Mesodermal cell (in vitro differentiated cells): Measurements from ENCODE around the gene RGS12. TPM values are rescaled to one million over a fixed set of nuclear protein-coding genes. Genes with fewer than 3 reads are reported as not detected.

Experiments
- H3K27ac ChIP-seq: 2 replicates; pipeline ENCODE4 v1.7.0; 2013; ENCODE audit warnings: mild to moderate bottlenecking, low read depth, low read length, moderate library complexity; ENCODE audit not compliant: severe bottlenecking
- H3K36me3 ChIP-seq: 2 replicates; pipeline ENCODE4 v1.7.1; 2013; ENCODE audit warnings: mild to moderate bottlenecking, low read length, moderate library complexity; ENCODE audit not compliant: control insufficient read depth, insufficient read depth
- H3K4me1 ChIP-seq: one replicate; pipeline ENCODE4 v1.7.1; 2013; ENCODE audit warnings: mild to moderate bottlenecking, low read length; ENCODE audit not compliant: insufficient read depth, control insufficient read depth, poor library complexity, severe bottlenecking
- H3K4me3 ChIP-seq: 2 replicates; pipeline ENCODE4 v1.7.0; 2013; ENCODE audit warnings: low read length, control low read depth, mild to moderate bottlenecking; ENCODE audit not compliant: insufficient read depth, poor library complexity, severe bottlenecking; ENCODE audit errors: extremely low read depth
- H3K9me3 ChIP-seq: 2 replicates; pipeline ENCODE4 v1.7.1; 2013; ENCODE audit warnings: mild to moderate bottlenecking, low read length, moderate library complexity; ENCODE audit not compliant: control insufficient read depth
- WGBS, 2 experiments: methylation state at CpG; one replicate each; pipeline ENCODE4 v1.1.5; 2013; ENCODE audit warnings: missing lambda C conversion rate in 2 of 2; ENCODE audit not compliant: insufficient coverage in 2 of 2; 5-methylcytosine and 5-hydroxymethylcytosine counted together
- polyA plus RNA-seq, 2 experiments: library from polyadenylated mRNA; stranded (reverse); fragments of 50-300 nt; gene quantifications; one replicate each; pipeline ENCODE4 v1.2.3, GENCODE V29; 2013

The RGS12 gene, protein sequence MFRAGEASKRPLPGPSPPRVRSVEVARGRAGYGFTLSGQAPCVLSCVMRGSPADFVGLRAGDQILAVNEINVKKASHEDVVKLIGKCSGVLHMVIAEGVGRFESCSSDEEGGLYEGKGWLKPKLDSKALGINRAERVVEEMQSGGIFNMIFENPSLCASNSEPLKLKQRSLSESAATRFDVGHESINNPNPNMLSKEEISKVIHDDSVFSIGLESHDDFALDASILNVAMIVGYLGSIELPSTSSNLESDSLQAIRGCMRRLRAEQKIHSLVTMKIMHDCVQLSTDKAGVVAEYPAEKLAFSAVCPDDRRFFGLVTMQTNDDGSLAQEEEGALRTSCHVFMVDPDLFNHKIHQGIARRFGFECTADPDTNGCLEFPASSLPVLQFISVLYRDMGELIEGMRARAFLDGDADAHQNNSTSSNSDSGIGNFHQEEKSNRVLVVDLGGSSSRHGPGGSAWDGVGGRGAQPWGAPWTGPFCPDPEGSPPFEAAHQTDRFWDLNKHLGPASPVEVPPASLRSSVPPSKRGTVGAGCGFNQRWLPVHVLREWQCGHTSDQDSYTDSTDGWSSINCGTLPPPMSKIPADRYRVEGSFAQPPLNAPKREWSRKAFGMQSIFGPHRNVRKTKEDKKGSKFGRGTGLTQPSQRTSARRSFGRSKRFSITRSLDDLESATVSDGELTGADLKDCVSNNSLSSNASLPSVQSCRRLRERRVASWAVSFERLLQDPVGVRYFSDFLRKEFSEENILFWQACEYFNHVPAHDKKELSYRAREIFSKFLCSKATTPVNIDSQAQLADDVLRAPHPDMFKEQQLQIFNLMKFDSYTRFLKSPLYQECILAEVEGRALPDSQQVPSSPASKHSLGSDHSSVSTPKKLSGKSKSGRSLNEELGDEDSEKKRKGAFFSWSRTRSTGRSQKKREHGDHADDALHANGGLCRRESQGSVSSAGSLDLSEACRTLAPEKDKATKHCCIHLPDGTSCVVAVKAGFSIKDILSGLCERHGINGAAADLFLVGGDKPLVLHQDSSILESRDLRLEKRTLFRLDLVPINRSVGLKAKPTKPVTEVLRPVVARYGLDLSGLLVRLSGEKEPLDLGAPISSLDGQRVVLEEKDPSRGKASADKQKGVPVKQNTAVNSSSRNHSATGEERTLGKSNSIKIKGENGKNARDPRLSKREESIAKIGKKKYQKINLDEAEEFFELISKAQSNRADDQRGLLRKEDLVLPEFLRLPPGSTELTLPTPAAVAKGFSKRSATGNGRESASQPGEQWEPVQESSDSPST (N-terminal part only)
- polyA plus RNA-seq (2013, experiment 1 of 2) = 31.9 TPM
- 30.3 TPM for polyA plus RNA-seq (2013, experiment 2 of 2)

DNA sequence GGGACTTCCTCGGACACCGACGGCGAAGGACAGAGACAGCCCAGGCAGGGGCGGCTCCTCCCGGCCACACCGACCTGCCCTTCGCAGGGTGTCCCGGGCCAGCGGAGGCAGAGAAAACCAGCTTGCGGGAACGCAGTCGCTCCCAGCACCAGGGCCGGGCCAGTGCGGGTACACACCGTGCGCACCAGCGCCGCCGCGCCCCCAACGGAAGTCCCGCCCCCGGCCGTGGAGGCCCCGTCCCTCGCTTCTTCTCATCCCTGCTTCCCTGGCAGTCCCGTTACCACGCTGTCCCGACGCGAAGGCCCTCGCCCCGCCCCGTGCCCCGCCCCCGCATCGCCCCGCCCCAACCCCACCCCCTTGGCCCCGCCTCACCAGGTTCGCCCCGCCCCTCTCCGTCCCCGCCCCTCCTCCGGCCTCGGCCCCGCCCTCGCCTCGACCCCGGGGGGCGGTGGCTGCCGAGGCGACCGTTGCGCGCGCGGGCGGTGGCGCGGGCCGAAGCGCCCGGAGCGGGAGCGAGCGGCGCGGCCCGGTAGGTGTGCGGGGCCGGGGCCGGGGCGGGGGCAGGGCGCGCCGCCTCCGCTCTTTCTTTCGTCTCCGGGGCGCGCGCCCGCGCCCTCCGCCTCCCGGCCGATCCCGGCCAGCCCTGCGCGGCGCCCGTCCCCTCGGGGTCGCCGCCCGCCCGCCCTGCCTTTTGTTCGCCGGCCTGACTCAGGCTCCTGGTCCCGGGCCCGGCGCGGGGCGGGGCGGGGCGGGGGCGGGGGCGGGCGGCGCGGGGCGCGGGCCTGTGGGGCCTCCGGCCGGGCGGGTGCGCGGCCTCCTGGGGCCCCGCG lies at the start of gene RGS12:
Gene RGS12 (plus strand): TSS at position 451 of the 830 bp plus-strand sequence. CDS start 23,150 bp downstream, outside the sequence.
- H3K36me3 ChIP-seq = peaks cover 14% of the 10 kb centered on the region
- peak within 1 kb of the TSS; percentile 63 for H3K27ac ChIP-seq
- H3K4me3 ChIP-seq = peak within 1 kb of the TSS; percentile 72
- H3K9me3 ChIP-seq = no peaks in the 10 kb centered on the region
- 0% methylated on average over 45 to 62 of the region's 121 CpGs for whole genome bisulfite sequencing, 2 experiments
- peaks cover 11% of the 10 kb centered on the region for H3K4me1 ChIP-seq

GRCh38 chr4:3243136-3243780 lies 49.6 kb upstream of the RGS12 start:
- Histone ChIP-seq H3K27ac (no peak overlapping the region), H3K9me3 (no peaks in the 10 kb centered on the region), H3K4me1 (no peaks in the 10 kb centered on the region), H3K36me3 (peaks cover 38% of the 10 kb centered on the region), H3K4me3 (no peak overlapping the region)
- 88 to 89% methylated on average over 17 to 19 of the region's 23 CpGs for WGBS, 2 experiments

DNA sequence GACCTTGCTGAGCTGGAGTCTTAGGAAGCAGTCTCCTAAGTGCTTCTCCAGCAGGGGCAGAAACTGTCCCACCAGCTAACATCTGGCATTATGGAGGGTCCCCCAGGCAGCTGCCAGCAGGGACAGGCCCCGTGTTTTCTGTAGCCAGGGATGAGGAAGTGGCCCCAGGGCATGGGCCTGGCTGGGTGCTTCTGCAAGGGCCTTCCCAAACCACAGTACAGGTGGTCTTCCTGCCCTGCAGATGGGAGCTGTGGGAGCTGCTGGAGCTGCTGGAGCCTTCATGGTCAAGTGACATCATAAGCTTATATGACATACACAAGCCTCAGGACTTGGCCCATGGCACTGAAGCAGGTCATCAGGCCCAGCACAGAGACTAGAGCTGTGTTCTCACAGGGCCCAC lies 48.8 kb upstream of the RGS12 start:
- WGBS, 2 experiments = 90 to 100% methylated on average over 1 of the region's 1 CpG
- Histone ChIP-seq H3K9me3 (no peaks in the 10 kb centered on the region), H3K4me1 (no peaks in the 10 kb centered on the region), H3K27ac (no peak overlapping the region), H3K36me3 (peaks cover 31% of the 10 kb centered on the region), H3K4me3 (no peak overlapping the region)

DNA sequence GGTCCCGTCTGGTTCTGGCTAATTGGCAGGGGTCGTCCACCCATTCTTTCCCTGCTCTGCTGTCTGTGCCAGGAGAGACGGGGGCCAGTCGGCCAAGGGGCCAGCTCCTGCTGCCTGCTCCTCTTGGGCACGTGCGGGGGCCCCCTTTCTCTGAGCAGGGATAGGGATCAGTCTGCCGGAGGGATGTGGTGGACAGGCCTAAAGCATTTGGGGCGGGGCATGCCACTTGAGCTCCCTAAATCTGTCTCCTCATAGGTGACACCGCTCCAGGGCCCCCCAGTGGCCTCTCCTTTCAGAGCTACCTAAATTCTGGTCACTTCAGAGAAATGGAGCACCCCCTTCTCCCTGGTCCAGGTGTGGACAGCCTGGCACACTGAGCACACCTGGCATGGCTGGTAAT lies 48.1 kb upstream of the RGS12 start:
- H3K27ac ChIP-seq = no peak overlapping the region
- no peaks in the 10 kb centered on the region for H3K4me1 ChIP-seq
- H3K36me3 ChIP-seq = peaks cover 24% of the 10 kb centered on the region
- H3K4me3 ChIP-seq = no peak overlapping the region
- 88 to 92% methylated on average over 6 to 7 of the region's 9 CpGs for WGBS, 2 experiments
- no peaks in the 10 kb centered on the region for H3K9me3 ChIP-seq

GRCh38 chr4:3245676-3246075 lies 47.1 kb upstream of the RGS12 start:
- Histone ChIP-seq H3K4me3 (no peak overlapping the region), H3K27ac (no peak overlapping the region), H3K9me3 (no peaks in the 10 kb centered on the region), H3K4me1 (no peaks in the 10 kb centered on the region), H3K36me3 (peaks cover 17% of the 10 kb centered on the region)
- WGBS, 2 experiments = 93 to 94% methylated on average over 3 to 5 of the region's 6 CpGs

DNA sequence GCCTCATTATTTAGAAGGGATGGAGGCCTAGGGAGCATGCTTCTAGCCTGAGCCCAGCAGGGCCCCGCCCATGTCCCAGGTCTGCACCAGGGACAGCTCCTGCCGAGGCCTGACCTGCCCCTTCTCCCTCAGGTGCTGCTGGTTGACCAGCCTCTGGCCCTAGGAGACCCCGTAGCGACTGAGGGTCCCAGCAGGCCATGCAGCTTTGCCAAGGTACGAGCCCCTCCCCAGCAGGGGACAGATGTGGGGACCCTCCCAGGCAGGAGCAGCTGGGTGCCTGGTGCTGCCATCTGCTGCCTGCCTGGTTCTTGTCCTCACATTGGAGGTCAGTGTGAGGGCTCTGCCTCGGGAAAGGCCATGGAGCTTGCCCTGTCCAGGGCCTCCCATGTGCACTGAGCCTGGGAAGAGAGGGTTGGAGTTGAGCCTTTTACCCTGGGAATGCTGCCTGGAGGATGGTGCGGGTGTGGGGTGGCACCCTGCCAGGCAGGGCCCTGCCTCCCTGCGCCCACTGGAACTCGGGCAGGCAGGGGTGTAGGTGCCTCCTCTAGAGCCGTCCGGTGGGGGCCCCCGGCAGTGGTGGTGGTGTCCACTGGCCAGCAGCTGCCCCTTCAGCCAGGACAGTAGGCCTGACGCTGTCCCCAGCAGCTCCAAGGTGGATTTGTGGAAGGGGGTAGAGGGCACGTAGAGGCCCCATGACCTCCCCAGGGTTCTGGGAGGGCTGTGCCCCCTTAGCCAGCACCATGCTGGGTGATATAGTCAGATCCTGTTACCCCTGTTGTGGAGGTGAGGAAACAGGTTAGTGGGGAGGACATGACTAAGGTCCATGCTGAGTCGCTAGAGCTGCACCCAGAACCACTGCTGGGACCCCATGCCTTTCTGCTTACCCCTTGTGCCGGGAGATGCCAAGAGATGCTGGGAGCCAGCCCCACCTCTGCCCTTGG lies 46.1 kb upstream of the RGS12 start:
- Histone ChIP-seq H3K4me1 (no peaks in the 10 kb centered on the region), H3K36me3 (peaks cover 11% of the 10 kb centered on the region), H3K9me3 (no peaks in the 10 kb centered on the region), H3K4me3 (no peak overlapping the region), H3K27ac (no peak overlapping the region)
- WGBS, 2 experiments = 90 to 93% methylated on average over 14 to 16 of the region's 16 CpGs

GRCh38 chr4:3247399-3248177 lies 45.2 kb upstream of the RGS12 start:
- WGBS, 2 experiments = 91 to 96% methylated on average over 19 to 21 of the region's 21 CpGs
- H3K9me3 ChIP-seq = no peaks in the 10 kb centered on the region
- H3K36me3 ChIP-seq = peaks cover 11% of the 10 kb centered on the region
- no peaks in the 10 kb centered on the region for H3K4me1 ChIP-seq
- H3K4me3 ChIP-seq = no peak overlapping the region
- no peak overlapping the region for H3K27ac ChIP-seq

- Histone ChIP-seq H3K4me1 (no peaks in the 10 kb centered on the region), H3K4me3 (no peak overlapping the region), H3K9me3 (no peaks in the 10 kb centered on the region), H3K36me3 (peaks cover 9% of the 10 kb centered on the region), H3K27ac (no peak overlapping the region)
- WGBS, 2 experiments = 96 to 97% methylated on average over 13 of the region's 14 CpGs
Observed at GRCh38 chr4:3248178-3248480, 44.7 kb upstream of the RGS12 start.
